ENCODE results near the gene IFNGR2.
A peak's percentile ranks its signal among the peaks of the same experiment; 100 is the strongest.
"Not testable (repeated sequence)": the region's sequence is repeated elsewhere in the genome, so short reads cannot be mapped to it uniquely, and the experiment has no call there.

Gene IFNGR2, protein sequence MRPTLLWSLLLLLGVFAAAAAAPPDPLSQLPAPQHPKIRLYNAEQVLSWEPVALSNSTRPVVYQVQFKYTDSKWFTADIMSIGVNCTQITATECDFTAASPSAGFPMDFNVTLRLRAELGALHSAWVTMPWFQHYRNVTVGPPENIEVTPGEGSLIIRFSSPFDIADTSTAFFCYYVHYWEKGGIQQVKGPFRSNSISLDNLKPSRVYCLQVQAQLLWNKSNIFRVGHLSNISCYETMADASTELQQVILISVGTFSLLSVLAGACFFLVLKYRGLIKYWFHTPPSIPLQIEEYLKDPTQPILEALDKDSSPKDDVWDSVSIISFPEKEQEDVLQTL

GRCh38 chr21:33403128-33403785 is at the start of gene IFNGR2:
Gene IFNGR2, plus strand, starts transcription at chr21:33403413. Its CDS starts 131 bp downstream, at chr21:33403544.
- Mint-ChIP-seq H3K27me3 (no peaks in the 10 kb centered on the region), H3K4me1 (ENCODE audit: low read depth) (peaks cover 74% of the 10 kb centered on the region), H3K36me3 (ENCODE audit: low read depth) (peaks cover 46% of the 10 kb centered on the region), H3K4me3 (peak within 1 kb of the TSS; percentile 98), H3K9me3 (no peaks in the 10 kb centered on the region), H3K27ac (peak within 1 kb of the TSS; percentile 99)
- intact Hi-C loops (cut with micrococcal nuclease), result loop anchor here (2.0 kb wide), 1 partner anchor 28 kb away; no protein-coding TSS in a partner anchor

DNA sequence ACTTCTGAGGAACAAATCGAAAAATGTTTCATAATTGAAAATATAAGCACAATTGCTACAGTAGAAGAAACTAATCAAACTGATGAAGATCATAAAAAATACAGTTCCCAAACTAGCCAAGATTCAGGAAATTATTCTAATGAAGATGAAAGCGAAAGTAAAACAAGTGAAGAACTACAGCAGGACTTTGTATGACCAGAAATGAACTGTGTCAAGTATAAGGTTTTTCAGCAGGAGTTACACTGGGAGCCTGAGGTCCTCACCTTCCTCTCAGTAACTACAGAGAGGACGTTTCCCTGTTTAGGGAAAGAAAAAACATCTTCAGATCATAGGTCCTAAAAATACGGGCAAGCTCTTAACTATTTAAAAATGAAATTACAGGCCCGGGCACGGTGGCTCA is 47.9 kb upstream of the IFNGR2 start:
- Mint-ChIP-seq H3K4me3 (no peak overlapping the region), H3K9me3 (no peaks in the 10 kb centered on the region), H3K27ac (peak overlapping the region; percentile 39), H3K27me3 (no peaks in the 10 kb centered on the region), H3K4me1 (ENCODE audit: low read depth) (peaks cover 21% of the 10 kb centered on the region), H3K36me3 (ENCODE audit: low read depth) (peaks cover 68% of the 10 kb centered on the region)
- intact Hi-C loops (cut with micrococcal nuclease), result no loop called here

DNA sequence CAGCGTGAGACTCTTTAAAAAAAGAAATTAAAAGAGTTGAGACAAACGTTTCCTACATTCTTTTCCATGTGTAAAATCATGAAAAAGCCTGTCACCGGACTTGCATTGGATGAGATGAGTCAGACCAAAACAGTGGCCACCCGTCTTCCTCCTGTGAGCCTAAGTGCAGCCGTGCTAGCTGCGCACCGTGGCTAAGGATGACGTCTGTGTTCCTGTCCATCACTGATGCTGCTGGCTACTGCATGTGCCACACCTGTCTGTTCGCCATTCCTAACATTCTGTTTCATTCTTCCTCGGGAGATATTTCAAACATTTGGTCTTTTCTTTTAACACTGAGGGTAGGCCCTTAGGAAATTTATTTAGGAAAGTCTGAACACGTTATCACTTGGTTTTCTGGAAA is 47.2 kb upstream of the IFNGR2 start:
- intact Hi-C loops (cut with micrococcal nuclease), result no loop called here
- no peaks in the 10 kb centered on the region for H3K27me3 Mint-ChIP-seq
- H3K9me3 Mint-ChIP-seq, result no peaks in the 10 kb centered on the region
- H3K4me3 Mint-ChIP-seq, result no peak overlapping the region
- peaks cover 62% of the 10 kb centered on the region for H3K36me3 Mint-ChIP-seq (ENCODE audit: low read depth)
- H3K4me1 Mint-ChIP-seq (ENCODE audit: low read depth), result peaks cover 26% of the 10 kb centered on the region
- H3K27ac Mint-ChIP-seq, result no peak overlapping the region

DNA sequence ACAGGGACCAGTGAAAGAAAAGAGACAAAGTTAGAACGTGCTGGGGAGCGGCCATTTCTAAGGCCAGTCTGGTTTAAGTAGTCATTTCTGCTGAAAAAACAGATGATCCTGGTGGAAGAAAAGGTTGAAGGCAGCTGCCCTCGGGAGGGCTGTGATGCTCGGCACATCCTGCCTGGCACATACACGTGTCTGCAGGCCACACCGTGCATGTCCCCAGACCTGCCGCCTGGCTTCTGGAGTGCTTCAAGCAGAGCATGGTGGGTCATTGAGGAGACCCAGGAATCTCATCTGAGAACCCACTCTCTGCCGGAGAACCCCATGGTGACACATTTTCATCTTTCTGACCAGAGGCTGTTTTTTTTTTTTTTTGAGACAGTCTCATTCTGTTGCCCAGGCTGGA is 46.0 kb upstream of the IFNGR2 start:
- Mint-ChIP-seq H3K27ac (no peak overlapping the region), H3K27me3 (no peaks in the 10 kb centered on the region), H3K4me3 (no peak overlapping the region), H3K4me1 (ENCODE audit: low read depth) (peaks cover 38% of the 10 kb centered on the region), H3K36me3 (ENCODE audit: low read depth) (peaks cover 50% of the 10 kb centered on the region), H3K9me3 (no peaks in the 10 kb centered on the region)
- intact Hi-C loops (cut with micrococcal nuclease), result no loop called here

DNA sequence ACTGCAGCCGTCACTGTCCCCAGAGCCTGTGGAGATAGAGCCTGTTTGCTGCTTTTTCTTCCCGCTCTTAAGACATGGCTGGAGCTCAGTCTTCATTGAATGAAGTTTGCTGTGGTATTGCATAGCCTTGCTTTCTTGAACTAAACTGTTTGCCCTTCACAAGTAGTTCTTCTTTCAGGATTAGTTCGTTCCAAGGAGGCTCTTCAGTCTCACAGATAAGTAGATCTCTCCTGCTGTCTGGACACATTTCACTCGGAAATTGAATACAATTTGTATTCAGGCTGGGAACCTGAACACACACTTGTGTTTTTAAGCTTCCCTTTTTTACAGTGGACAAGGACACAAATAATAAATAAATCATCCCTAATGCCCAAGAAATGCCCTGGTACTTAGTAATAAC is 43.8 kb upstream of the IFNGR2 start:
- no peak overlapping the region for H3K27ac Mint-ChIP-seq

GRCh38 chr21:33360281-33360680 is 42.9 kb upstream of the IFNGR2 start:
- Mint-ChIP-seq H3K4me3 (no peak overlapping the region), H3K27ac (no peak overlapping the region), H3K36me3 (ENCODE audit: low read depth) (peaks cover 27% of the 10 kb centered on the region), H3K9me3 (no peaks in the 10 kb centered on the region), H3K4me1 (ENCODE audit: low read depth) (peaks cover 43% of the 10 kb centered on the region), H3K27me3 (no peaks in the 10 kb centered on the region)
- intact Hi-C loops (cut with micrococcal nuclease), result loop anchor here (2.0 kb wide), 1 partner anchor 45 kb away; no protein-coding TSS in a partner anchor

More for the DNA sequence above, 43.8 kb upstream of the IFNGR2 start:
- H3K27me3 Mint-ChIP-seq, result no peaks in the 10 kb centered on the region
- peaks cover 34% of the 10 kb centered on the region for H3K36me3 Mint-ChIP-seq (ENCODE audit: low read depth)
- peaks cover 49% of the 10 kb centered on the region for H3K4me1 Mint-ChIP-seq (ENCODE audit: low read depth)
- H3K9me3 Mint-ChIP-seq, result no peaks in the 10 kb centered on the region
- no peak overlapping the region for H3K4me3 Mint-ChIP-seq
- intact Hi-C loops (cut with micrococcal nuclease), result no loop called here

- Mint-ChIP-seq H3K36me3 (ENCODE audit: low read depth) (peaks cover 22% of the 10 kb centered on the region), H3K4me3 (peak overlapping the region; percentile 27), H3K27ac (peak overlapping the region; percentile 84), H3K9me3 (peaks cover 1% of the 10 kb centered on the region), H3K27me3 (no peaks in the 10 kb centered on the region), H3K4me1 (ENCODE audit: low read depth) (peaks cover 41% of the 10 kb centered on the region)
- intact Hi-C loops (cut with micrococcal nuclease), result loop anchor here (1.0 to 2.0 kb wide), 2 partner anchors 44 to 84 kb away; no protein-coding TSS in a partner anchor
These were observed 42.2 kb upstream of the IFNGR2 start for GRCh38 chr21:33360881-33361602.

GRCh38 chr21:33362044-33362555 is 41.1 kb upstream of the IFNGR2 start:
- Mint-ChIP-seq H3K9me3 (peaks cover 12% of the 10 kb centered on the region), H3K27ac (peak overlapping the region; percentile 84), H3K4me1 (ENCODE audit: low read depth) (peaks cover 41% of the 10 kb centered on the region), H3K4me3 (peak overlapping the region; percentile 27), H3K36me3 (ENCODE audit: low read depth) (peaks cover 22% of the 10 kb centered on the region), H3K27me3 (no peaks in the 10 kb centered on the region)
- intact Hi-C loops (cut with micrococcal nuclease), result no loop called here

DNA sequence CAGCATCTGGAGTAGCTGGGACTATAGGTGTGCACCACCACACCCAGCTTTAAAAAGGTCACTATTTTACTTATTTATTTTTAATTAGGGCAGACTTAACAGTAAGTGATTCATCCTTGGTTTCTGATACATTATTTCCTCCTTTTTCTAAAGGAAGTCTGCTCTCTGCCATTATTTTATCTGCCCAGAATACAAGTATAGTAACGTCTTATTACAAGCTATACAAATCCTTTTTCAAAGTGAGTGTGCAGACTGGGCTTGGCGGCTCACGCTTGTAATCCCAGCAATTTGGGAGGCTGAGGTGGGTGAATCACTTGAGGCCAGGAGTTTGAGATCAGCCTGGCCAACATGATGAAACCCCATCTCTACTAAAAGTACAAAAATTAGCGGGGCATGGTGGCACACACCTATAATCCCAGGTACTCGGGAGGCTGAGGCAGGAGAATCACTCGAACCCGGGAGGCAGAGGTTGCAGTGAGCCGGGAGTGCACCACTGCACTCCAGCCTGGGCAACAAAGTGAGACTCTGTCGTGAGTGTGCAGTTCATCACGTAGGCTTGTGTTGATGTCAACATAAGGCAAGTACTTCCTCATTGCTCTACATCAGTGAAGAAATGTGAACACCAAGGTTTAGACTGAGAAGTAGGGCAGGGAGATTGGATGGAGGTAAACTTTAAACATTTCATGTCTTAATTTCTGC is 39.2 kb upstream of the IFNGR2 start:
- Mint-ChIP-seq H3K27ac (peak overlapping the region; percentile 84), H3K4me3 (peak overlapping the region; percentile 9), H3K4me1 (ENCODE audit: low read depth) (peaks cover 49% of the 10 kb centered on the region), H3K9me3 (peaks cover 29% of the 10 kb centered on the region), H3K36me3 (ENCODE audit: low read depth) (peaks cover 29% of the 10 kb centered on the region)
- intact Hi-C loops (cut with micrococcal nuclease), result loop anchor here (1.0 kb wide), 1 partner anchor 10 kb away; no protein-coding TSS in a partner anchor
- H3K27me3 Mint-ChIP-seq, result not testable (repeated sequence)

DNA sequence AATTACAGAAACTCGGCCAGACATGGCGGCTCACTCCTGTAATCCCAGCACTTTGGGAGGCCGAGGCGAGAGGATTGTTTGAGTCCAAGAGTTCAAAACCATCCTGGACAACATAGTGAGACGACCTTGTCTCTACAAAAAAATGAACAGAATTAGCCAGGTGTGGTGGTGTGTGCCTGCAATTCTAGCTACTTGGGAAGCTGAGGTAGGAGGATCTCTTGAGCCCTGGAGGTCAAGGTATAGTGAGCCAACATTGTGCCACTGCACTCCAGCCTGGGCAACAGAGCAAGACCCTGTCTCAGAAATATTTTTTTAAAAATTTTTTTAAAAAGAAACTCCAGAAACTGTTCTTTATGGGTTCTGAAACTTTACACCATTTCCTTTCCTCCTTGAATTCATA is 38.4 kb upstream of the IFNGR2 start:
- Mint-ChIP-seq H3K4me3 (no peak overlapping the region), H3K27me3 (no peaks in the 10 kb centered on the region)
- intact Hi-C loops (cut with micrococcal nuclease), result loop anchor here (1.0 kb wide), 1 partner anchor 9 kb away; no protein-coding TSS in a partner anchor

DNA sequence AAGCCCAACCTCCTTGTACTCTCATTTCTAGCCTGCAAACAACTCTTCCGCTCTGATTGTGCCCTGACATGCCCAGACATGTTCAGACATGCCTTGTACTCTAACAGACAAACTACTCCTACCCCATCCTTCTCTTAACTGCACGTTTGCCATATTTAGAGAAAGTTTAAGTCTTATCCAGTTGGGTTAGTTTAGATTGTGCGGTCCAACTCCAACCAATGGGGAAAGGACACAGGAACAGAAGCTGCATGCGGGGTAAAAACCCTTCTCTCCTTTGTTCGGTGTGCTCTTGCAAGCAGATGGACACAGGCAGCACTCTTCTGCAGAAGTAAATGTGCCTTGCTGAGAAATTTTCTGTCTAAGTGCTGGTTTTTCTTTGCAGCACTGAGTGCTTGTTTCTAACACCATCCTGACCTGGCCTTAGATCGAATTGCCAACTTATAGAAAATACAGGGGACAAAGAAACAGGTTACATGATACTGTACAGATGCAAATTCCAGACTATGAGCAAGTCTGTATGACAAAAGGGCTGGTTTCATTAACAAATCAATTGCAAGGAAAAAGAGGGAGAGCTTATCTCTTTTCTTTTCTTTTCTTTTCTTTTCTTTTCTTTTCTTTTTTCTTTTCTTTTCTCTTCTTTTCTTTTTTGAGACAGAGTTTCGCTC is 35.8 kb upstream of the IFNGR2 start:
- peaks cover 29% of the 10 kb centered on the region for H3K36me3 Mint-ChIP-seq (ENCODE audit: low read depth)
- H3K27ac Mint-ChIP-seq, result peak overlapping the region; percentile 53
- peaks cover 35% of the 10 kb centered on the region for H3K9me3 Mint-ChIP-seq
- peaks cover 36% of the 10 kb centered on the region for H3K4me1 Mint-ChIP-seq (ENCODE audit: low read depth)
- intact Hi-C loops (cut with micrococcal nuclease), result no loop called here
- H3K27me3 Mint-ChIP-seq, result no peaks in the 10 kb centered on the region
- H3K4me3 Mint-ChIP-seq, result no peak overlapping the region

More for the DNA sequence above, 38.4 kb upstream of the IFNGR2 start:
- Mint-ChIP-seq H3K4me1 (ENCODE audit: low read depth) (peaks cover 42% of the 10 kb centered on the region), H3K36me3 (ENCODE audit: low read depth) (peaks cover 29% of the 10 kb centered on the region), H3K9me3 (peaks cover 32% of the 10 kb centered on the region), H3K27ac (peak overlapping the region; percentile 84)

- Mint-ChIP-seq H3K36me3 (ENCODE audit: low read depth) (peaks cover 29% of the 10 kb centered on the region), H3K4me3 (no peak overlapping the region), H3K27ac (peak overlapping the region; percentile 53), H3K27me3 (no peaks in the 10 kb centered on the region), H3K9me3 (peaks cover 35% of the 10 kb centered on the region), H3K4me1 (ENCODE audit: low read depth) (peaks cover 40% of the 10 kb centered on the region)
- intact Hi-C loops (cut with micrococcal nuclease), result no loop called here
These were observed 35.1 kb upstream of the IFNGR2 start for GRCh38 chr21:33368124-33368523.

DNA sequence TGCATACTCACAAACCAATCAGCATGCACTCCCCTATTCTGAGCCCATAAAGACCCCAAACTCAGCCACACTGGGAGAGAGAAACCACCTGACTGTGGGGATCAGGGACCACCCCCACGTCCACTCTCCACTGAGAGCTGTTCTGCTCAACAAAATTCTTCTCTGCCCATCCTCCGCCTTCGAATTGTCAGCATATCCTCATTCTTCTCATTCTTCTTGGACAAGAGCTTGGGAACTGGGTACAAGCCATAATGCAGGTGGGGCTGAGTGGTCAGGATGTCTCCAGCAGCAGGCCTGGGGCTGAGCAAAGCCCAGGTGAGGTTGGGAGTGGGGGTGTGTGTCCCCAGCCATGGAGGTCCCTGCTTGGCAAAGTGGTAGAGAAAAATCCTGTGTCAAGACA is 34.6 kb upstream of the IFNGR2 start:
- H3K27ac Mint-ChIP-seq, result peak overlapping the region; percentile 53
- intact Hi-C loops (cut with micrococcal nuclease), result no loop called here
- H3K9me3 Mint-ChIP-seq, result peaks cover 35% of the 10 kb centered on the region
- H3K4me1 Mint-ChIP-seq (ENCODE audit: low read depth), result peaks cover 41% of the 10 kb centered on the region
- H3K4me3 Mint-ChIP-seq, result no peak overlapping the region
- no peaks in the 10 kb centered on the region for H3K27me3 Mint-ChIP-seq
- peaks cover 29% of the 10 kb centered on the region for H3K36me3 Mint-ChIP-seq (ENCODE audit: low read depth)

Measured in dendritic cell treated with granulocyte-macrophage colony-stimulating factor and Interleukin-4, amounts not matched to agents 40 ng/mL and 50 ng/mL, for 4 days (primary cell).